Inferior parietal cortex (tissue), 1 donor: ENCODE measurements around the gene LANCL3.
"Not testable (repeated sequence)": the region's sequence is repeated elsewhere in the genome, so short reads cannot be mapped to it uniquely, and the experiment has no call there.

ENCODE experiments used
- DNase-seq: peaks from one replicate; pipeline ENCODE4 v3.0.0-alpha.2; 2016; ENCODE audit errors: extremely low spot score

The LANCL3 gene

DNA sequence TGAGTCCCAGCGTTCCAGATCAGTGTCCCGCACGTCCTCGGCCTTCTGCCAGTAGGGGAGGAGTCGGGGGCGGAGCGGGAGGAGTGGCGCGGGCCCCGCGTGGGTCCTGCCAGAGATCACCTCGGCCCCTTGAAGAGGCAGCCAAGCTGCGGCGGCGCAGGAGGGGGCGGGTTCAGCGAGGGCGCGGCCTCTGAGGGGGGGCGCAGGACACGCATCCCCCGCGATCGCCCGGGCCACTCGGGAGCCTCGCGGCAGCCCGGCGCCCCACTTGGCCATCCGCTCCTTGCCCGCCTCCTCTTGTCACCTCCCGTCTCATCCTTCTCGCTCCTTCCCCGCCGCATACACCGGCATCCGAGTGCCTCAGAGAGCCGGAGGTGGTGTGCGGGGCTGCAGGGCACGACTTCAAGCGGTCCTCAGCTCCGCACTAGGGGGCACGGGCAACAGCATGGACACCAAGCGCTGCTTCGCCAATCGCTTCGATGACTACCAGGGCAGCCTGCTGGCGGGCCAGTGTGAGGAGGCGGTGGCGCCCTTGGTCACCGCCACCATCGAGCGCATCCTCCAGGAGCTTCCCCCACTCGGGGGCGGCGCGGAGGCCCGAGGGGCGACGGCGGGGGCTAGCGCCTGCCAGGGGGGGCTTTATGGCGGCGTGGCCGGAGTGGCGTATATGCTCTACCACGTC lies at the start of gene LANCL3:
Gene LANCL3 (plus strand): TSS at position 236 of the 682 bp plus-strand sequence. CDS start 210 bp downstream, at position 446.
- not testable (repeated sequence) for DNase-seq

DNA sequence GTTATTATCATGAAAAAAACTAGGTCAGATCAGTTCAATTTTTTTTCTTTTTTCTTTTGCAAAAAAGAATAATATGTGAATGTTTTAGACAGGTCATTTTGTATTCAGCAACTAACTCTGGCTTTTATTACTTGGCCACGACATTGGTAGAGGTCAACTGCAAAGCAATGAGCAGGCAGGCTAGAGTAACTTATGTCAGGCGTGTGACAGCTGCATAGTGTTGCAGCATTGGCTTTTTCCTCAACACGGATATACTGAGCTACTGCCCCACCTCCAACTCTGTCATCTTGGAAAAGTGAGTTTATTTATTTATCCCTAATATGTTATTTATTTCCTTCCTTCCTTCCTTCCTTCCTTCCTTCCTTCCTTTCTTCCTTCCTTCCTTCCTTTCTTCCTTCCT lies 47.8 kb upstream of the LANCL3 start:
- not testable (repeated sequence) for DNase-seq

DNA sequence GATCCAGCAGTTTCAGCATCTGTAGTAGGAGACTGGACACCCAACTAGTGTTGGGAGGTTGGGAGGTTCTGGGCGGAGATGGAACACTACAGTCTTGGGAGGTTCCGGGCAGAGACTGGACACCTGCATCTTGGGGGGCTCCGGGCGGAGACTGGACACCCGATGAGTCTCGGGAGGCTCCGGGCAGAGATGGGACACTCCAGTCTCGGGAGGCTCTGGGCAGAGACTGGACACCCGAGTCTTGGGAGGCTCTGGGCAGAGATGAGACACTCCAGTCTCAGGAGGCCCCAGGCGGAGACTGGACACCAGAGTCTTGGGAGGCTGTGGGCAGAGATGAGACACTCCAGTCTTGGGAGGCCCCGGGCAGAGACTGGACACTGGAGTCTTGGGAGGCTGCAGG lies 29.5 kb upstream of the LANCL3 start:
- DNase-seq = no peak

DNA sequence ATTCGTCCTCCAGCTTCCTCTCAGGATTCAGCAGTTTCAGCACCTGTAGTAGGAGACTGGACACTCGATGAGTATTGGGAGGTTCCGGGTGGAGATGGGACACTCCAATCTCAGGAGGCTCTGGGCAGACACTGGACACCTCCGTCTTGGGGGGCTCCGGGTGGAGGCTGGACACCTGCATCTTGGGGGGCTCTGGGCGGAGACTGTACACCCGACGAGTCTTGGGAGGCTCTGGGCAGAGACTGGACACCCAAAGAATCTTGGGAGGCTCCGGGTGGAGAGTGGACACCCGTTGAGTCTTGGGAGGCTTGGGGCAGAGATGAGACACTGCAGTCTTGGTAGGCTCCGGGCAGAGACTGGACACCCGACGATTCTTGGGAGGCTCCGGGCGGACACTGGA lies 28.7 kb upstream of the LANCL3 start:
- DNase-seq = no peak

DNA sequence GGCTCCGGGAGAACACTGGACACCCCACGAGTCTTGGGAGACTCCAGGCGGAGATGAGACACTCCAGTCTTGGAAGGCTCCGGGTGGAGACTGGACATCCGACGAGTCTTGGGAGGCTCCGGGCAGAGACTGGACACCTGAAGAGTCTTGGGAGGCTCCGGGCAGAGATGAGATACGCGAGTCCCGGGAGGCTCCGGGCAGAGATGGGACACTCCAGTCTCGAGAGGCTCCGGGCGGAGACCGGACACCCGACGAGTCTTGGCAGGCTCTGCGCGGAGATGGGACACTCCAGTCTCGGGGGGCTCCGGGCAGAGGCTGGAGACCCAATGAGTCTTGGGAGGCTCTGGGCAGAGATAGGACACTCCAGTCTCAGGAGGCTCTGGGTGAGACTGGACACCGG lies 28.1 kb upstream of the LANCL3 start:
- DNase-seq = no peak

DNA sequence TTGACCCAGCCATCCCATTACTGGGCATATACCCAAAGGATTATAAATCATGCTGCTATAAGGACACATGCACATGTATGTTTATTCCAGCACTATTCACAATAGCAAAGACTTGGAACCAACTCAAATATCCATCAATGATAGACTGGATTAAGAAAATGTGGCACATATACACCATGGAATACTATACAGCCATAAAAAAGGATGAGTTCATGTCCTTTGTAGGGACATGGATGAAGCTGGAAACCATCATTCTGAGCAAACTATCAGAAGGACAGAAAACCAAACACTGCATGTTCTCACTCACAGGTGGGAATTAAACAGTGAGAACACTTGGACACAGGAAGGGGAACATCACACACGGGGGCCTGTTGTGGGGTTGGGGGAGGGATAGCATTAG lies 26.9 kb upstream of the LANCL3 start:
- not testable (repeated sequence) for DNase-seq

DNA sequence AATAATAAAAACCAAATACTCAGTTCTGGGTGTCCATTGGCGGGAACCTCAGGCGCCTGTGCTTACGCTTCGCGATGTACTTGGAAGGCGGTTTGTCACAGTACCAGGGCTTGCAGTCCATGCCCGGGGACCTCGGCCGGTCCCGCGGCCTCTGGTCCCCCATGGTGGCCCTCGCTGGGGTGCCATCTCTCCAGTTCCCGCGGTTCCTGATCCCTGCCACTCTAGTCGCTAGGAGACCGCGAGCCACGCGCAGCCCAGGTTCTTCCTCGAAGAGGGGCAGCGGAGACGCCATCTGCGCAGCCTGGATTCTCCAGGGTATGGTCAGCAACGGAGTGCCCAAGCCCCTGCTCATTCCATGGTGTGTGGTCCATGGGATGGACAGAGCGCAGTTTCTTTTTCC lies 26.4 kb upstream of the LANCL3 start:
- DNase-seq = no peak

DNA sequence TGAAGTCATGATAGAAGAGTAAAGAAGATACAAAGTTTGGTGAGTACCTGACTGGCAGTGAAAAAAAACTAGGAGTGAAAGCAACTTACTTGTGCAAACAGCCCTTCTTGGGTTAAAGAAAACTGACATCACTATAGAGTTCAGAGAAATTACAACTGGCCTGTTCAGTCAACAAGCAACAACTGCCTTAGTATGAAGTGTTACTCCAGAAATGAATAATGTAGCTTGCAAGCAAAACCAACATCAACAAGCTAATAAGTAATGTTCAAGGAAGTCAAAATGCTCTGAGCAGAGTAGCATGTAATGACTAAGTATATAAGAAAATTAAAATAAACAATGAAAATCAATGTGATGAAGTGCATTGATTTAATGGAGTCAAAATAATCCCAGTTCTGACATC lies 21.8 kb upstream of the LANCL3 start:
- not testable (repeated sequence) for DNase-seq

DNA sequence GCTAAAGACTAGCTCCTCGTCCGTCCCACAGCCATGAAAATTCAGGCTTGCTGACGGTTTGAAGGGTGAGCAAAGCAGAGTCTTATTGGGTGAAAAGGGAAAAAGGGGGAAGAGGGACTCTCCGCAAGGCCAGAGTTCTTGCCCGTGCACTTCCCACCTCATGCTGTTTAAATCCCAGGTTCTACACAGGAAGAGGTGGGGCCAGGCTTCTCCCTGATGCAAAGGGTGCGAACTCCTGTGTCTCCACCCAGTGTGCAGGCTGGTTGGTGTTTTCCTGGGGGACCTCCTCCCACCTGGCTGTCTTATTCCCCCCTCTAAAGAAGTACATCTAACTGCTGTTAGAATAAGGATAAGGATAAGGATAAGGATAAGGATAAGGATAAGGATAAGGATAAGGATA lies 18.0 kb upstream of the LANCL3 start:
- no peak for DNase-seq

DNA sequence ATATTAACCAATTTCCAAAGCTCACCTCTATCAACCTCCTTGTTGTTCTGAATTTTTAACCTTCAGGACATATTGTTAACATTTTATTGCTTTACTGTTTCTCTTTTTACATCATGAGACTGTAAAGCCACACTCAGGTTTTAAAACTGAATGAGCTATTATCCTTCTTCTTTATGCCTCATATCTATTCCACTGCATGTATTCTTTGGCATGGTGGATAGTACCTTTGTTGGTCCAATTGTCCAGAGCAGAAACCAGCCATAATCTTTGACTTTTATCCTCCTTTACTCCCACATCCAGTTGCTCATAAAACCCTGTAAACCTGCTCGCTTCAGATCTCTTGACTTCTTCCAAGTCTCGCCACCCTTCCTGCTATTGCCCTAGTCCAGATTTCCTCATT lies 6.2 kb upstream of the LANCL3 start:
- not testable (repeated sequence) for DNase-seq

DNA sequence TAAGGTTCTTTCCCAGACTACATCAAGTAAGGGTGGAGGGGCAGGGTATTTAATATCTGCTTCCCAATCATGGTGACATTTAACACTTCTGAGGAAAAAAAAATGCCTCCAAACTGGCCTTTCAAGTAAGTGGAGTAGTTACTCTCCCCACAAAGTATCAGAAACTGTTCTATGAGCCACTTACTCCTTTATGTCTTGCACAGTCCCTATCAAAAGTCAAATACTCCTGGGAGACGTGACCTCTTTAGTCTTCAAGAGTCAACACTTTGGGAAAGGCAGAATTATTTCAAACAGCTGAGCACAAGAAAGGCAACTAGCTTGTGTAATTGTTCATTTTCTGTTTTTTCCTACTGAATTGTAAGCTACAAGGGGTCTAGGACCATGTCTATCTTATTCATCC lies 1.1 kb upstream of the LANCL3 start:
- not testable (repeated sequence) for DNase-seq

DNA sequence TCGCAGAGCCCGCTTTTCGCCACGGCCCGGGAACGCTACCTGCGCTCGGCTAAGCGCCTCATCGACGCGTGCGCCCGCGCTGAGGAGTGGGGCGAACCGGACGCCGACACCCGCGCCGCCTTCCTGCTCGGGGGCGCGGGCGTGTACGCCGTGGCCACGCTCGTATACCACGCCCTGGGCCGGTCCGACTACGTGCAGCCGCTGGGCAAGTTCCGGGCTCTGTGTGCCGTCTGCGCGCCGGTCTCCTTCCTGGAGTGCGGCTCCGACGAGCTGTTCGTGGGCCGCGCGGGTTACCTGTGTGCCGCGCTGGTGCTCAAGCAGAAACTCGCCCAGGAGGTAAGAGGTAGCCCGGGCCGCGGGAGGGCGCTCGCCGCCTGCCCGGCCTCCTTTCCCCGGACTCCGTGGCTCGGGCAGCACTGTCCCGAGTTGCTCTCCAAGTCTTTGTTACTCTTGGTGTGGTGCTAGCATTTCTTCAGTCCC lies 687 bp downstream of the LANCL3 start:
- not testable (repeated sequence) for DNase-seq

DNA sequence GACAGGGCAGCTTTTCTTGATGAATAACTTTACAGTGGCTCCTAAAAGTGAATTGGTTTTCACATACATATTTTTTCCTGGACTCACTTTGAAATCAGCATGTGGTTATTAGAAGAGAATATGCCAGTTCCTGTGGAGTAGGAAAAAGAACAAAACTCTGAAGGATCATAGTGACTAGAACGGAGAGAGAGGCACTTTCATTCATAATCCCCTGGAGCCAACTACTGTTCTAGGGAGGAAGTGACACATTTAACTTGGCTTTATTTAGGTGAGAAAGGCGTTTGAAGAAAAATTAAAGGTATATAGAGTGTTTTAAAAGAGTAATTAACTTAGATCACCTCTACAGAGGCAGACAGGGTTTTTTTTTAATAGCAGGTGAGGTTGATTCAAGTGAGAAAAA lies 1.7 kb downstream of the LANCL3 start:
- not testable (repeated sequence) for DNase-seq

DNA sequence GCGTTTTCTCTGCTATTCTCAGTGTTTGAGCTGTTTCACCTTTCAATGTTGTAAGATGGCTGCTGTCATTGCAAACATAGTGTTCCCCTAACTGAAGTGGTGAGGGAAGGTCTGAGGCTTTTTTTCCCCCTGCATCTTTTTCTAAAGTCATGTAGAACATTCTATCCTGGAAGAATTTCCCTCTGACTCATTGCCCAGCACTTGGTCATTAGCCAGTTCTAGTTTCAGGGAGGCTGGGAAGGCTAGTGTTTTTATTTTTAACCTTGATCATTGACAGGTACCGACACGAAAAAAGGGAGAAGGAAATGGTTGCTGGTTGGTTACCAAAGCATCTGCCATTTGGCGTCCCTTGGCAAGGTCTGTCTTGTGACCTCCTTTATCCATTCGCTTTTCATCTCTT lies 6.6 kb downstream of the LANCL3 start:
- DNase-seq = no peak

DNA sequence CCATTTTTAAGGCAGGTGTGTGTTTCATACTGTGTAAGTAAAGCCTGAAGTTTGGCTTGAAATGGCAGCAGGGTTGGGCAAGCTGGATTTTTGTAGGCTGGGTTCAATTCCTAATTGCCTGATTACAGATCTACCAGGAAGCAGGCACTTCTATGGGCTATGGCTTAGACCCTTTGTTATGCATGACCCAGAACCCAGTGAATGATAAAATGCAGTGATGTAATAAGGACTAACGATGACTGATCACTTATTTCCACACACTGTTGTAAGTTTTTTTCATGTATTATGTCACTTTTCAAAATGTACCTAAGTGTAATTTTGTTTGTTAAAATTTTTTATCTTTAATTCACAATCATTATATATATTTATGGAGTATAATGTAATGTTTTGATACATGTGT lies 8.6 kb downstream of the LANCL3 start:
- no peak for DNase-seq

DNA sequence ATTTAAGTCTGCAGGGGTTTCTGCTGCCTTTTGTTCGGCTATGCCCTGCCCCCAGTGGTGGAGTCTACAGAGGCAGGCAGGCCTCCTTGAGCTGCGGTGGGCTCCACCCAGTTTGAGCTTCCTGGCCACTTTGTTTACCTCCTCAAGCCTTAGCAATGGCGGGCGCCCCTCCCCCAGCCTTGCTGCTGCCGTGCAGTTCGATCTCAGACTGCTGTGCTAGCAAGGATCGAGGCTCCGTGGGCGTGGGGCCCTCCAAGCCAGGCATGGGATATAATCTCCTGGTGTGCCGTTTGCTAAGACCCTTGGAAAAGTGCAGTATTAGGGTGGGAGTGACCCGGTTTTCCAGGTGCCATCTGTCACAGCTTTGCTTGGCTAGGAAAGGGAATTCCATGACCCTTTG lies 15.9 kb downstream of the LANCL3 start:
- not testable (repeated sequence) for DNase-seq

DNA sequence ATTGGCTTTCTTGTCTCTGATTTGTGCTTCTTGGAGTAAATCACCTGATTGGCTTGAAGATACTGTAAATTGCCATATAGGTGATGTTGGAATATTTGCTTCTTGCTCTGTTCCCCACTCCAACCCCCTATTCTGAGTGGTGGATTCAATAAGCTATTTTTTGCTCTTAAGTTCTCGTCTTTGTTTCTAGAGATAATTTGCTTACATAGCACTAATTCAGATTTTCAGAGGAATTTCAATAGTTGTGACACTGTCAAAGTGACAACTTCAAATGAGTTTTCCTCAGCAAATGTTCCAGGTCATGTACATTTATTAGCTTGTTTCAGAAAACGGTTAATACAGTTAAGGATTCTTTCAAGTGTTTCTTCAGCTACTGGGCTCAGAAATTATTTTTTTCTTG lies 18.6 kb downstream of the LANCL3 start:
- DNase-seq = no peak

DNA sequence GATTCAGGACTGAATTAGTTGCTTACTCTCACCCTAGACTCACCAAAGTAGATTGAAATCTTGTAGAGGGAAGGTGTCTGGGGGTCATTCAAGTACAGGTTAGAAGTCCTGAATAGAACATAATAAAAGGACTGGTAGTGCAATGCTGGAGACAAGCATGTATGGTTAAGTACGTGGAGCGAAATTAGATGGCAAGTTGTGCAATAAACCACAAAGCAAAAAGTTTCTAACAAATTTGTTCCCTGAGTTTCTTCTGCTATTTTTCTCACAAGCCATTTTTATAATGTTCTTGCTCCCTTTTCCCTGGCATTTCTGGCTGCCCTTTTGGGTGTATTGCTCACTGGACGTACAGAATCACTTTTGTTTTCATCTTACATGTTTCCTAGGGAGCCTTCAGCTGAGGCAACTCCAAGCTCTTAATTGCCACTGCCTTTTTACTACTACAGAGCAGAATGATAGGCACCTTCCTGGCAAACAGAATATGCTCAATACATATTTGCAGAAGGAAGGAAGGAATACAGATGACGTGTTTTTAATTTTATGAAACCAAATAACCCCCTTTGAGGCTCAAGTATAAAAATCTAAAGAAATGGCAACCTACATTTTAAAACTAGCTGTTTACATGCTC lies 23.4 kb downstream of the LANCL3 start:
- no peak for DNase-seq

DNA sequence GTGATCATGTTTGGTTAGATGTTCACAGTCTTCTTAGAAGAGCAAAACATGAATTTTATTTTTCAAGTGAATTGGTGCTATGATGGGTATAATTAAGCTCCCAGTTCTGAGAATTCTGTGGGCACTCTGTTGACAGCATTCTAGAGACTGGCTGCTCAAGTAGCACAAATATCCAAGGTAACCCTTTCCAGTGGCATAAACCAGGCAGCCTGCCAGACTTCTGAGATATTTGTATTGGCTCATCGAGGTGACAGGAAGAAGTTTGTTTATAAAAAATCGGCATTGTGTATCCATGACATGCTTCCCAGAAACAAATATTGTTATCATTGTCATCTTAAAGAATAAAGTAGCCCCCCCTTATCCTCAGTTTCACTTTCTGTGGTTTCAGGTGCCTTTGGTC lies 28.3 kb downstream of the LANCL3 start:
- DNase-seq = no peak

DNA sequence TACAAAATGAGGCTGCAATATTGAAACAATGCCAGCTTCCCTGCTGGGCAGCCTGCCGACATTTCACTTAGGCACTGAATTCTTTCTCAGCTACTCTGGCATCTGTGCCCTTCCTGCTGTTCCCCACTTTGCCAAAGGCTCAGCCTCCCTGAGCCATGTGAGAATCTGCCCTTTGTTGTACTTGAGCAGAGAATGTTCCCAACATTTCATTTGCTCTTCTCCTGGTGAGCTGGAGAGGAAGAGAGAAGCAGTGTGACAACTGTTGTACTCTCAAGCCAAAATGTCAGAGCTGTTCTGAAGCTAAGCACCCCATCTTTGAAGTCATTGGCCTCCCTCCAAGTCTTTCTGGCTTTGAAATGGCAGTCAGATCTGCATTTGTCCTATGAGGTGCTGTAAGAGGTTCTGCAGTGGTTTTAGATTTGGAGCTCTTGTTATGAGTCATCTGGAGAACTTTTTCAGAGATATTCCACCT lies 32.5 kb downstream of the LANCL3 start:
- DNase-seq = no peak

DNA sequence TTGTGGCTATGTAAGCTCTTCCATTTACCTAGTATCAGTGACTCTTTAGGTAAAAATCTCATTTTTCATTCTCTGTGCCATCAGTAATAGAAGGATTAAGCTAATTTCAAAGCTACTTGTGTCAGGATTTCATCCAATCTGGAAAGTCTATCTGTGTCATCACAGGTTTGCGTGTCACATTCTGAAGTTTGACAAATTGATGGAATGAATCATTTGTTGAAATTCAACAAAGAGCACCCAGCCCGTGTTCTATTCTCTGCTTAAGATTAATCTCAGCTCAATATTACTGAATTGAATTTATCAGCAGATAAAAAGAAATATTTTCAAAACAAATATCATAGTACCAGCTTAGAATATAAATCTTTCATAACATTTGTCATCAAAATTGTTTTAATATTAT lies 35.8 kb downstream of the LANCL3 start:
- no peak for DNase-seq

DNA sequence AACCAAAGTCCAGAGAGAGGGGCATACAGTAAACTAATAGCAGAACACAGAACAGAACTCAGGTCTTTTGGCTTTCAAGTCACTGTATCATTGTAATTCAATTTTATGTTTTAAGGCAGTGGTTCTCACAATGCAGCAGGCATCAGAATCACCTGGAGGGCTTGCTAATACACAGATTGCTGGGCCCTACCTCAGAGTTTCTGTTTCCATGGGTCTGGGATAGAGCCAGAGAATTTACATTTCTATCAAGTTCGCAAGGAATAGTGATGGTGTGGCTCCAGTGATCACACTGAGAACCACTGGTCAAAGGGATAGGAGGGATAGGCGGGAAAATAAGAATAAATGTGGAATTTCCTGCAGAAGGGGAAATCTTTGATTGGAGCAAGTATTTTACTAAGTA lies 36.7 kb downstream of the LANCL3 start:
- no peak for DNase-seq

DNA sequence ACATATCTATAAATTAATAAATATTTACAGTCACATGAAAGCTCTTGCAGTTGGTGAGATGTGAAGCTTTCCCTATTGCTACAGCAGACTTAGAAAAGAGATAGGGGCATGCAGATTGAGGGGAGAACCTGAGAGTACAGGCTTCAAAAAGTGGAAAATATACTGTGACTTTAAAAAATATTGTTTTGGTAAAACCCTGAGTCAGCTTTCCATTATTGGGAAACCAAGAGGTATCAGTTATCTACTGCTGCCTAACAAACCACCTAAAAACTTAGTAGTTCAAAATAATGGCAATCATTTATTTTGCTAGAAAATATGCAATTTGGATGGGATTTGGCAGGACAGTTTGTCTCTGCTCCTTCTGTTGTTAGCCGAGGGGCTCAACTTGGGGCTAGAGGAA lies 38.3 kb downstream of the LANCL3 start:
- DNase-seq = no peak
